Astrocyte of the spinal cord (primary cell): Measurements from ENCODE around the gene RALGPS2.

Source experiments
- DNase-seq: peaks from one replicate; pipeline ENCODE4 v3.0.0; 2011; ENCODE audit warnings: low read depth, low spot score
- H3K4me3 ChIP-seq: 2 replicates; pipeline ENCODE4 v1.5.1; 2011; ENCODE audit warnings: low read depth, mild to moderate bottlenecking, low read length, moderate library complexity
- in situ Hi-C: cut with HindIII; loops from 2 replicates; pipeline ENCODE4 v1.10.0; 2017; ENCODE audit warnings: low sequenced_read_pairs
- TF ChIP-seq, protein P1 (sequence below): IDR thresholded peaks from 2 replicates; pipeline ENCODE4 v1.5.1; 2012; ENCODE audit warnings: low read depth, mild to moderate bottlenecking, low read length, inconsistent platforms

The RALGPS2 gene

DNA sequence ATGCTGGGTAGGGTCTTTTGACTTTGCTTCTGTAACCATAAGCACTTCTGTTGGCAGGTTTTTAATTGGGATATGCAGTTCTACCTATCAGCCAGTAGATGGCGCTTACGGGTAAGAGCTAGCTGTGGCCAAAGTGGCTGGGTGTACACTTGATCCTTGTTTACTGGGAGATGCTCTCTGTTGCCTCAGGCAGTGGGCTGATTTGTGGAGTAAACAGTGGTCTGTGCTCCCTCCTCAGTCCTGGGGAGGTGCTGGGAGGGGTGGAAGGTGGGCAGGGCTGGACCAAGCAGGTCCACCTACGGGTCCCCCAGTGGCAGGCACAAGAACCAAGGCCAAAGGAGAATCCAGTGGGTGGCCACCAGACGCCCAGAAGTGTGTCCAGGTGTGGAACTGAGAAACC, 43.4 kb downstream of the RALGPS2 start:
- H3K4me3 ChIP-seq, result no peak overlapping the region
- TF ChIP-seq, protein P1, sequence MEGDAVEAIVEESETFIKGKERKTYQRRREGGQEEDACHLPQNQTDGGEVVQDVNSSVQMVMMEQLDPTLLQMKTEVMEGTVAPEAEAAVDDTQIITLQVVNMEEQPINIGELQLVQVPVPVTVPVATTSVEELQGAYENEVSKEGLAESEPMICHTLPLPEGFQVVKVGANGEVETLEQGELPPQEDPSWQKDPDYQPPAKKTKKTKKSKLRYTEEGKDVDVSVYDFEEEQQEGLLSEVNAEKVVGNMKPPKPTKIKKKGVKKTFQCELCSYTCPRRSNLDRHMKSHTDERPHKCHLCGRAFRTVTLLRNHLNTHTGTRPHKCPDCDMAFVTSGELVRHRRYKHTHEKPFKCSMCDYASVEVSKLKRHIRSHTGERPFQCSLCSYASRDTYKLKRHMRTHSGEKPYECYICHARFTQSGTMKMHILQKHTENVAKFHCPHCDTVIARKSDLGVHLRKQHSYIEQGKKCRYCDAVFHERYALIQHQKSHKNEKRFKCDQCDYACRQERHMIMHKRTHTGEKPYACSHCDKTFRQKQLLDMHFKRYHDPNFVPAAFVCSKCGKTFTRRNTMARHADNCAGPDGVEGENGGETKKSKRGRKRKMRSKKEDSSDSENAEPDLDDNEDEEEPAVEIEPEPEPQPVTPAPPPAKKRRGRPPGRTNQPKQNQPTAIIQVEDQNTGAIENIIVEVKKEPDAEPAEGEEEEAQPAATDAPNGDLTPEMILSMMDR, result peak; percentile 79
- in situ Hi-C loops, result no loop called here
- peak; percentile 22 for DNase-seq

DNA sequence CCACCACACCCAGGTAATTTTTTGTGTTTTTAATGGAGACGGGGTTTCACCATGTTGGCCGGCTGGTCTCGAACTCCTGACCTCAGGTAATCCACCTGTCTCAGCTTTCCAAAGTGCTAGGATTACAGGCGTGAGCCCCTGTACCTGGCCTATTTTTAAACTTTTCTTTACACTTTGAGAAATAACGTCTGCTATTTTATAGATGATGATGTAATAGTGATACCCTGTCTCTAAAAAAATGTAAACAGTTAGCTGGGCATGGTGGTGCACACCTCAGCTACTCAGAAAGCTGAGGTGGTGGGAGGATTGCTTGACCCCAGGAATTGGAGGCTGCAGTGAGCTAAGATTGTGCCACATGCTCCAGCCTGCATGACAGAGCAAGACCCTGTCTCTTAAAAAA, 47.9 kb downstream of the RALGPS2 start:
- in situ Hi-C loops, result no loop called here

DNA sequence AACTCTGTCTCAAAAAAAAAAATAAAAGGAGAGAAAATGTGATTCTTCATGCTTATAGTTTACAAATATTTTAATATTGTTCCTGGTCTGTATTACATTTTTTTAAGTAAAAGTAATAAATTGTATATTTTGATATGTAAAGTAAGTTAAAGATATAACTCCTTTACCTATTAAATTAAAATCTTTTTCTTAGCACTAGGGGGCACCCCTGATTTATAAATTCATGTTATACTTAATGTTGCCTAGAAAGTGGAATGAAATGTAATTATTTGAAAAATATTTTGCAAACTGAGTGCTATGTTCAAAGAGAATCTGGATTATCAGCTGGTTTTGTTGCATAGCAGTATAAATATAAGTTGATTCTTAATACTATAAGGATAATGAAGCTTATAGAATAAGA, 49.2 kb downstream of the RALGPS2 start:
- no peak overlapping the region for H3K4me3 ChIP-seq
- TF ChIP-seq, protein P1, result peak; percentile 22
- in situ Hi-C loops, result no loop called here
- DNase-seq, result peak; percentile 62

More for the DNA sequence above, 47.9 kb downstream of the RALGPS2 start:
- H3K4me3 ChIP-seq, result no peak overlapping the region
- TF ChIP-seq, protein P1, result no peak
- DNase-seq, result no peak

DNA sequence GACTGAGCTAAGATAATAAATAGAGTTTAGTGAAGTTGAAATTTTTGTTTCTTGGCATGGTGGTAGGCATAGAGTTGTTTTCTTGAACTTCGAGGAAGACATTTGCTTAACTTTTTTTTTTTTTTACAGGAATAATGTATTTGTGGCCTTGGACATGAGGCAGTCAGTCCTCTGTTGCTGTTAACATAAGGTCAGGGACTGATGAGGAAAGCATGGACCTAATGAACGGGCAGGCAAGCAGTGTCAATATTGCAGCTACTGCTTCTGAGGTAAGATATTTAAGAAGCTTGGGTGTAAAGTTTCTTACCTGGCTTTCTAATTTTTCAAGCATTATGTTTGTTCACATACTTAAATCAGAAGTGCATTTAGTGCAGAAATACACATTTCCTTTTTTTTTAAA, 51.5 kb downstream of the RALGPS2 start:
- H3K4me3 ChIP-seq, result no peak overlapping the region
- in situ Hi-C loops, result no loop called here
- no peak for DNase-seq
- TF ChIP-seq, protein P1, result no peak

DNA sequence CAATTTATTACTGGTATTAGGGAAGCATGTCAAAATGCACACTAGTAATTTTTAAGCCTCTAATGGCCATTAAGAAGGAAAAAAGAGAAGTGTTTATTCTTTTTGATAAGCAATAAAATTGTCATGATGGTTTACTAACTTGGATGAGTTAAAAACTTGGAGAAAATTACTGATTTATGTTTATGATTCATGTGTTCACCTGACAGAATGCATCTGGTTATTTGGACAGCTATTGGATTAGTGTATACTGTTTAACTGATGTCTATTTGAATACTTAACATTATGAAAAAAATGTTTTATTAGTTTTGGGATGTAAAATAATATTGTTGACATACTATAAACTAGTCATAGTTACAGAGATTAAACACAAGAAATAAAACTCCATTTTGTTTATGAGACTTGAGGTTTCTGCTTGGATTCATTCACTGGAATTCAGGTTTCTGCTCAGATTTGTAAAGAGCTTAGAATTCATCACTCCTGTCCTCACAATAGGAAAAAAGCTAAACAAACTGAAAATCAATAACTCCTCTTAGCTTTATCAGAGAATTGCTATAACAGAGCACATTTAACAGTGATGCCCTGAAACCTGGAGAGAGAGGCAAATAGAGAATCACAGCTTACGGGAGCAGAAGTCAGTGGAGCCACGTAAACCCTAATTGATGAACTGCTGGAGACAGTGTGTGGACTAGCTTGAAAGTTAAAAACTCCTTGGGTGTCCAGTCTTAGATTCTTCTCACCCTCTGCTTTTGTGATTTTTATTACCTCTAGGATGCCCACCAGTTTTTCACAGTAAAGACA, 56.7 kb downstream of the RALGPS2 start:
- H3K4me3 ChIP-seq, result no peak overlapping the region
- in situ Hi-C loops, result no loop called here
- TF ChIP-seq, protein P1, result no peak
- no peak for DNase-seq

DNA sequence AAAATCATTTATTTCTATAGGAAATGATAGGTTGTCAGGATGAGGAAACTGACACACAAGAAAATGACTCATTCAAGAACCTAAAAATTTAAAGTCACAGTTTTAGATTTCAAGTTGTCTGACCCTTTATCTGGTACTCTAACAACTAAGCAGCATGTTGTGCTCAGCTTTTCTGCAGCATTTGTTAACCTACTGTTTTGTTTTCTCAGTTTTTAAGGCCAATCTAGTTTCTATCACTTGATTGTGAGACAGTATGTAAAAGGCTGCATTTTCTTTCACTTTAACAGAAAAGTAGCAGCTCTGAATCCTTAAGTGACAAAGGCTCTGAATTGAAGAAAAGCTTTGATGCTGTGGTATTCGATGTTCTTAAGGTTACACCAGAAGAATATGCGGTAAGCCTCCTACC, 59.1 kb downstream of the RALGPS2 start:
- no peak overlapping the region for H3K4me3 ChIP-seq

More for the DNA sequence above, 59.1 kb downstream of the RALGPS2 start:
- in situ Hi-C loops, result no loop called here
- TF ChIP-seq, protein P1, result no peak
- DNase-seq, result peak; percentile 12
